ENCODE measurements around the gene SSBP3. TPM values are rescaled to one million over a fixed set of nuclear protein-coding genes. Genes with fewer than 3 reads are reported as not detected.

Gene SSBP3
- total and polyA plus RNA-seq, 2 of the 13 experiments (the other 11 are each of a cell fraction or from before 2014, with no cell fraction given), result 8.5 to 17.6 TPM

GRCh38 chr1:54294887-54295286, 111.3 kb downstream of the SSBP3 start:
- H3K9ac ChIP-seq (ENCODE audit: insufficient read depth, low read depth, low read length), result no peak overlapping the region
- no peaks in the 10 kb centered on the region for H3K79me2 ChIP-seq (ENCODE audit: insufficient read depth, low read length)
- in situ Hi-C loops (cut with HindIII; ENCODE audit: extremely low pct_ligation_motif_present, low pct_unique_long_range_greater_than_20kb), result no loop called here
- H3K4me3 ChIP-seq (replicated peaks in 1 of 3; ENCODE audit: insufficient read depth in 1 of 3, low read depth in 2 of 3, low read length in 3 of 3), result no peak overlapping the region
- POLR2A ChIA-PET, result interaction anchor here (0.6 kb wide), 1 partner anchor 144 kb away, joined by 3 read pairs; no protein-coding TSS in a partner anchor
- no peak overlapping the region for H2AFZ ChIP-seq (ENCODE audit: low read length)
- peaks cover 36% of the 10 kb centered on the region for H3K4me1 ChIP-seq (ENCODE audit: insufficient read depth, low read length)
- no peak overlapping the region for H3K27ac ChIP-seq (ENCODE audit: extremely low read length, insufficient read depth, low read length)
- BruUV-seq (replicated peaks), result no TSS peak
- WGBS (ENCODE audit: low lambda C conversion rate), result 98% methylated on average over 6 of the region's 6 CpGs
- FAIRE-seq (no peak), DNase-seq (ENCODE audit: low spot score) (no peak), ATAC-seq (no peak)
- intact Hi-C loops (cut with micrococcal nuclease; ENCODE audit: unreplicated experiment), result no loop called here
- H3K9me3 ChIP-seq (ENCODE audit: low read length), result no peaks in the 10 kb centered on the region
- H3K27me3 ChIP-seq (ENCODE audit: control insufficient read depth in 1 of 2, insufficient read depth in 2 of 2, low read length in 2 of 2), result no peaks in the 10 kb centered on the region
- no peaks in the 10 kb centered on the region for H4K20me1 ChIP-seq (ENCODE audit: insufficient read depth, low read length)
- H3K36me3 ChIP-seq (replicated peaks in 1 of 2; ENCODE audit: control insufficient read depth in 1 of 2, insufficient read depth in 2 of 2, low read length in 2 of 2), result no peaks in the 10 kb centered on the region
- H3K4me2 ChIP-seq (ENCODE audit: low read depth, low read length), result no peak overlapping the region
- CTCF ChIA-PET (ENCODE audit: low intra/inter-chr PET ratio, low total read pairs), result no interaction called here
- TF ChIP-seq PCBP1 (IDR thresholded peaks at IDR 0.05; ENCODE audit: borderline replicate concordance, low read depth, low read length) (no peak), ZNF235 (CRISPR knock-in tag; IDR thresholded peaks at IDR 0.05; ENCODE audit: borderline replicate concordance) (no peak), CREM (IDR thresholded peaks at IDR 0.05) (no peak), CREM (CRISPR knock-in tag; IDR thresholded peaks at IDR 0.05) (no peak), FOXP4 (CRISPR knock-in tag; IDR thresholded peaks at IDR 0.05) (no peak)
